Measurements from ENCODE around the gene RNASE12.
"Not testable (repeated sequence)": the region's sequence is repeated elsewhere in the genome, so short reads cannot be mapped to it uniquely, and the experiment has no call there.

The RNASE12 gene

DNA sequence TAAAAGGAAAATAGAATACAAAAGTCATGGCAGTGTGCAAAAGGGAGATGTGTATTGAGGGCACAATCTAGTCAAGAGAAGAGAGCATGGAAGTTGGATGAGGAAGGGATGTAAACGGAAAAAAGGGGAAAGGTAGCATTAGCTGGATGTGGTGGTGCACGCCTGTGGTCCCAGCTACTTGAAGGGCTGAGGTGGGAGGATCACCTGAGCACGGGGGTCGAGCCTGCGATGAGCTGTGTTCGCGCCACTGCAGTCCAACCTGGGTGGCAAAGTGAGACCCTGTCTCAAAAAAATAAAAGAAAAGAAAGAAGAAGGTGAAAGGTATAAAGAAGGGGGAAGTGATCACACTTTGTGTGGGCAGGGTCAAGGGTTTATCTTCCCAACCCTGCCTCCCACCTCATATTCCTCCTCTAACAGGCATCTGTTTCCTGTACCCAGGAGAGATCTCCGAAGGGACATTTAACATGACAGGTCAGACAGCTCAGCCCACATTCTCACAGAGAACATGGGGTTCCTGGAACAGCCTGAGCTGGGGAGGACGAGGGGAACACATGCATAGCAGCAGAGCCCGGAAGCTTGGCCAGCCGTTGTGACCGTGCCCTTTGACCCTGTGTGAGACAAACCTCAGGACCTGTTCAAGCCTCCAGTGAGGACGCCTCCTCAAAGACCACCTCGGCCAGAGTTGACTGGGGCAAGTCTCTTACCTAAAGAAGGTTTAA, 12.2 kb downstream of the RNASE12 start:
- no peak for DNase-seq (ENCODE audit: low spot score)

DNA sequence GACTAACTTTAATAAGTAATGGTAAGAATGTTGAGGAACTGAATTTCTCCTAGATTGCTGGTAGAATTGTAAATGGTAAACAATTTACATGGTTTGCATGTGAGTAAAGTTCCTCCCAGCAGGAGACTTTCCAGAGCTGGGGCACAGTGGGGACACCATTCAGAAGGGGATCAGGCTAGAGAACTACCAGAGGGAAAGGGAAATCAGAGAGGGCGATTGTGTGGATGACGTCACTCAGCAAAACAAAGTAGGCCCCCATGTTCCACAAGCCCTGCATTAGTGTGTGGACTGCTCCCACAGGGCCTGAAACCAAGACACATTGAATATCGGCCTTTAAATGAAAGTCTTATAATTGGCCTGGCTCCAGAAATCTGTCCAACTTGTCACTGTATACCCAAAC, 12.9 kb downstream of the RNASE12 start:
- no peak for DNase-seq (ENCODE audit: low spot score)

- not testable (repeated sequence) for DNase-seq (ENCODE audit: low spot score)
Observed at GRCh38 chr14:20572382-20572990, 18.7 kb downstream of the RNASE12 start.

GRCh38 chr14:20570720-20571119, 20.5 kb downstream of the RNASE12 start:
- not testable (repeated sequence) for DNase-seq (ENCODE audit: low spot score)

- not testable (repeated sequence) for DNase-seq (ENCODE audit: low spot score)
Observed at GRCh38 chr14:20569865-20570264, 21.3 kb downstream of the RNASE12 start.

DNA sequence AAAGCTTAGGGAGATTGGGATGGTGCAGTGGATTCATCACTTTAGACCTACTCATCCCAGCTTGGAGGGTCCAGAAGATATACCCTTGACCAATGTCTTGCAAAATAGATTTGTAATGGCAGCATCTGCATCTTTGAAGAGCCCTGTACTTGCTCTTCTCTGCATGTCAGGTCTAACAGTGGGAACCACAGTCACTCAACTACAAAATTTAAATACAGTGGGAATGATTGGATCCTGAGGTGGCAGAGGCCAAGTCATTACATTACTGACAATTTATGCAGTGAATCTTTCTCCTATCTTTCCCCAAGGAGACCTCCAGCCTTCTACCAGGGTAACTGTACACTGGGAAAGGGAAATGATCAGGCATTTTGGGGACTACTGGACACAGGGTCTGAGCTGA, 22.1 kb downstream of the RNASE12 start:
- DNase-seq (ENCODE audit: low spot score), result no peak

GRCh38 chr14:20568393-20568792, 22.8 kb downstream of the RNASE12 start:
- DNase-seq (ENCODE audit: low spot score), result no peak

GRCh38 chr14:20567199-20567598, 24.0 kb downstream of the RNASE12 start:
- not testable (repeated sequence) for DNase-seq (ENCODE audit: low spot score)

DNA sequence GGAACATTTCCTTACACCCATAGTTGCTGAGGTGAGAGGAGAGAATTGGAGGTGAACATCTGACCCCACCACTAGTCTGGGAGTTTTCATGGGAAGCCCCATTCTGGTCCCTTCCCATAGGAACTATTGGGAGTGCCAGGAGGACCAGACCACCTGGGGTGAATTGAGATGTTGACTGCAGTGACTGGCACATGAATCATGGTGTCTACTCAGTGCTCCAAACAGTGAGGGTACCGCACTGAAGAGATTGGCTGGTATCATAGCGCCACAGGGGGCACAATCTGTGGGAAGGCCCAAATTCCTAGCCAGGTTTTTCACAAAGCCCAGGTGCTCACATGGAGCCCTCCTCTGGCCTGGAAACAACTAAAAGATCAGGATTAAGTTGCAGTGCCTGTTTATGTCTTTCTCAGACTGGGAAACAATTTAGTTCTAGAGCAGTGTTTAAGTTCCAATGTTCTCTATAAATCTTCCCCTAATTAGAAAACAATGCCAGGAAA, 26.6 kb downstream of the RNASE12 start:
- no peak for DNase-seq (ENCODE audit: low spot score)

DNA sequence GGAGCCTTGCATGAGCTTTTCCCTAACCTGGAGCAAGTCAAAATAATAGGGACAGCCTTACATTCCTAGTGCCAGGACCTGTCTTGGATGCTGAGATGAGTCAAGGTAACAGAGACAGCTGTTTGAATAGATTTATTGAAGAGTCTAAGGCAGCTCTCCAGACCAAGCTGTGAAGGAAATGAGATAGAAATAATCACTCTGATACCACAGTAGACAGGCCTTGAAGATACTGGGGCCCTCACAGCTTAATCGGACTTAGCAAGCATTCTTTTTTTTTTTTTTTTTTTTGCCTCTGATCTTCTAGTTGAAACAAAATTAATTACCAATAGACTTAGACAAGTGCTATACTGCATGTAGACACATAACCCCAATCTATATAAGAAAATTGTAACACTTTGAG, 27.2 kb downstream of the RNASE12 start:
- DNase-seq (ENCODE audit: low spot score), result no peak

DNA sequence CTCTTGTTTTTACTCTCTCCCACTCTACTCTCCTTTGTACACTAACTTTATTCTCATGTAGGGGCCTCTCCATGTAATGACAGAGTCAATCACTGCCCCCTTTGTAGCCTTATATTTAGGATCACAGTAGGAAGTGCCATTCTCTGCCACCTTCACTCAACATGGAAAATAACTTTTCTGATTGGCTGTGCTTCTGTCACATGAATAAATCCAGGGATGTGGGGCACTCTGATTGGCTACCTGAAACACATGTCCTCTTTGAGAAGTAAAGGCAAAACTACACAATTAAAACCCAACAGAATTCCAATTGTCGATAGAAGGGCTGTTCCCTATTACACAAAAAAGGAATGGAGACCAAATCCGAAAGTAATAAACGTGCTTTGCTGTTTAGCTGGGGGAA, 30.2 kb downstream of the RNASE12 start, which contains the start of gene RNASE9:
TSS of gene RNASE9 (minus strand) at position 87 of the 400 bp plus-strand sequence.
- DNase-seq (ENCODE audit: low spot score), result no peak

DNA sequence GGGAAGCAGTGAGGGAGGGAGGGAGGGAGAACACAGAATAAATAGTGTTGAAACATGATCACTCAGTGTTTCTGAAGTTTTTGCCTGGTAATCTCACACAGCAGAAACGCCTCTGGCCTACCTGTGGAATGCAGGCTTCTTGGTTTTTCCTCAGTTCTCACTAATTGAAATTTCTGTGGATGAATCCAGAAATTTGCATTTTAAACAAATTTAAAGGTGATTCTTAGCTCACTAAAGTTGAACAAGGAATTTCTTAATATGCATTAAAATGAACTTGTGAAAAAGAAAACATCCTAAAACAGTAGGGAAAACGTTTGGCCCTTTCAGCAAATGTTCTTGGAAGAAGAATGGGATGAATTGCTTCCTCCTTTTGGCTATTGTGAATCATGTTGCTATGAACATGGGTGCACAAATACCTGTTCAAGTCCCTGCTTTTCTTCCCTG, 31.7 kb downstream of the RNASE12 start:
- no peak for DNase-seq (ENCODE audit: low spot score)

- DNase-seq (ENCODE audit: low spot score), result no peak
Observed at GRCh38 chr14:20557212-20557542, 34.0 kb downstream of the RNASE12 start.

DNA sequence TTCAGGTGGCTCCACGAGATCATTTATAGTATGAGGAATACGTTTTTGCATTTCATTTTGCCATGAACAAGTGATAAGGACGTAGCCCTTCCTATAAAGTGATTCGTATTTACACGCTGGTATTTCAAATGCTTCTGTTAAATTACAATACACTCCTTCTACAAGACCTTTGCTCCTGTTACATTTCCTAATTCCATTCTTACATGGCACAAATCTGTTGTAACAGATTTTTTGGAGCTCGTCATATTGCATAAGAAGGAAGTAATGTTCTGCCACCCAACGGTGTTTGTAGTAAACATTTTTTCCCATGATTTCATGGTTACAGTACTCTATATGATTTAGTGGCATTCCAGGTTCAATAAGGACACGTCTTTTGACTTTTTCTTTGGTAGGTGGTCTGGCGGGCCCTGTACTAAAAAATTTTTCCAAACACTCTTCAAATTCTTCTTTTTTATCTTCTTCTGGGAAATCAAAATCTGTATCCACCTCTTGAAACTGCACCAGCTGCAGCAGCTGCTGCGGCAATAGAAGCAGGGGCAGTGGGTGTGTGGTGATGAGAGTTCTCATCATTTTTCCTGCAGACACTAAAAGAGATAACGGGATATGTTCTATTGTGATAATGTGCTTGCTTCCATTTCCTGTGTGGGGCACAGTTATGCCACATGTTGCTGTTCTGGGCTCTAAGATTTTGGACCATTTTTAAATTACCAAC, 34.5 kb downstream of the RNASE12 start:
- DNase-seq (ENCODE audit: low spot score), result no peak

GRCh38 chr14:20555845-20556244, 35.3 kb downstream of the RNASE12 start:
- DNase-seq (ENCODE audit: low spot score), result no peak

GRCh38 chr14:20553024-20553423, 38.2 kb downstream of the RNASE12 start:
- DNase-seq (ENCODE audit: low spot score), result no peak

DNA sequence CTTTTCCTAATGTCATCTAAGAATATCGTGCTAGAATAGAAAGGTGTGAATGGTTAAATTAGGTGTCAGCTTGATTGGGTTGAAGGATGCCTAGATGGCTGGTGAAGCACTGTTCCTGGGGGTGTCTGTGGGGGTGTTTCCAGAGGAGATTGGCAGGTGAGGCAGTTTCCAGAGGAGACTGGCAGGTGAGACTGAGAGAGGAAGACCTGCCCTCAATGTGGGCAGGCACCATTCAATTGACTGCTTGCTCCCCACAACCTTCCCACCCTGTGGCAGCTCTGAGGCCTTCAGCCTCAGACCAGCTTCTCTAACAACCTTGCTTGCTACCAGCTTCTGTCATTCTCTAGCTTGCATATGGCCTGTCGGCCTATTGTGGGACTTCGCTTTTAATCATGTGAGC, 39.6 kb downstream of the RNASE12 start:
- DNase-seq (ENCODE audit: low spot score), result peak; percentile 62

GRCh38 chr14:20550926-20551325, 40.2 kb downstream of the RNASE12 start:
- no peak for DNase-seq (ENCODE audit: low spot score)

GRCh38 chr14:20548414-20549158, 42.6 kb downstream of the RNASE12 start:
- no peak for DNase-seq (ENCODE audit: low spot score)

DNA sequence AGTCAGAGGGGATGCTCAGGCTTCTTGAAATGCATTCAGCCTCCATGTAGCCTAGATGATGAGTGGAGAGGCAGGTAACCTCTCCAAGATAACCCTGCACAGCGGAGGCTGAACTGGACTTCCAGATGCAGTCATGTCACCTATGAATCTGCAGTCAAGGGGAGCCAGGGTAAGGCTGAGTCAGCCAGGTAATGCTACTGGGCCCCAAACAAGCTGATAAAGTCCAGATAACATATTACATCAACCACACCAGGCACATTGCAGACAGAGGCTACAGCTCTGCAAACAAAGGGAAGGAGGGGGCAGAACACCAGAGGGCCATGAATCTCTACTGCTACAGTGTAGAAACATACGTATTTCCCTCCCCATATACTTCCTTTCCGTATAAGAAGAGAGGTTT, 44.3 kb downstream of the RNASE12 start:
- DNase-seq (ENCODE audit: low spot score), result no peak

Measured in putamen (tissue), 1 donor.